Measurements from ENCODE around the gene SEZ6L2. TPM values are rescaled to one million over a fixed set of nuclear protein-coding genes. Genes with fewer than 3 reads are reported as not detected.

Gene SEZ6L2
- total RNA-seq, 1 donor from 2014 or later, result 19.3 TPM

DNA sequence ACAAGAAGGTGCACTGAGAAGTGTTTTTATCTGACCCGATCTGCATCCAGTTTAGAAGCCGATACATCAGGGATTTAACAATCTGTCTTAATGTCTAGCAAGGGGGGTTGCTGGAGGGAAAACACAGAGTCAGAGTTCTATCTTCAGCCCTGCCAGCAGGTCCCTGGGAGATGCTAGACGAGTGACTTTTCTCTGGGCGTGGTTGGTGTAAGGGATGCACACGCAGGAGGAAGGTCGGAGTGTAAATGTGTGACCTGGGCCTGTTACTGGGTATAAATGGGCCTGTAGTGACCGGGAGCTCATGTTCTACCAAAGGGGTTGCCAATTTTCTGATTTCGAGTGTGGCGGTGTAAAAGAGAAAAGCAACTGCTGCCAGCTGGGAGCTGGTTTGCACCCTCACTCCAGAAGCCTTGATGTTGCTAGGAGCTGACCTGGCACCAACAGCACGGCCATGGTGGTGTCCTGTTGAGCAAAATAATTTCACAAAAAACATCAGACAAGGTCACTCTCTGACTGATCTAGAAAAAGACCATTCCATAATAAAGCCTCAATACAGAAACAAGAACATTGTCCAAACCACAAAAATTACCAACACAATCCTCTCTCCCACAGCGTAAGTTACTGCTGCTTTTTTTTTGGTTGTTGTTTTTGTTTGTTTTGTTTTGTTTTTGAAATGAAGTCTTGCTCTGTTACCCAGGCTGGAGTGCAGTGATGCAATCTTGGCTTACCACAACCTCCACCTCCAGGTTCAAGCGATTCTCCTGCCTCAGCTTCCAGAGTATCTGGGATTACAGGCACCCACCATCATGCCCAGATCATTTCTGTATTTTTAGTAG is 27.9 kb upstream of the SEZ6L2 start:
- Mint-ChIP-seq H3K4me1 (ENCODE audit: unreplicated experiment) (peaks cover 33% of the 10 kb centered on the region), H3K4me3 (peak overlapping the region; percentile 95), H3K9me3 (no peaks in the 10 kb centered on the region), H3K27ac (peak overlapping the region; percentile 92), H3K36me3 (no peaks in the 10 kb centered on the region), H3K27me3 (no peaks in the 10 kb centered on the region)
- DNase-seq (ENCODE audit: extremely low spot score, unreplicated experiment), result no peak
- TF ChIP-seq, protein P1, sequence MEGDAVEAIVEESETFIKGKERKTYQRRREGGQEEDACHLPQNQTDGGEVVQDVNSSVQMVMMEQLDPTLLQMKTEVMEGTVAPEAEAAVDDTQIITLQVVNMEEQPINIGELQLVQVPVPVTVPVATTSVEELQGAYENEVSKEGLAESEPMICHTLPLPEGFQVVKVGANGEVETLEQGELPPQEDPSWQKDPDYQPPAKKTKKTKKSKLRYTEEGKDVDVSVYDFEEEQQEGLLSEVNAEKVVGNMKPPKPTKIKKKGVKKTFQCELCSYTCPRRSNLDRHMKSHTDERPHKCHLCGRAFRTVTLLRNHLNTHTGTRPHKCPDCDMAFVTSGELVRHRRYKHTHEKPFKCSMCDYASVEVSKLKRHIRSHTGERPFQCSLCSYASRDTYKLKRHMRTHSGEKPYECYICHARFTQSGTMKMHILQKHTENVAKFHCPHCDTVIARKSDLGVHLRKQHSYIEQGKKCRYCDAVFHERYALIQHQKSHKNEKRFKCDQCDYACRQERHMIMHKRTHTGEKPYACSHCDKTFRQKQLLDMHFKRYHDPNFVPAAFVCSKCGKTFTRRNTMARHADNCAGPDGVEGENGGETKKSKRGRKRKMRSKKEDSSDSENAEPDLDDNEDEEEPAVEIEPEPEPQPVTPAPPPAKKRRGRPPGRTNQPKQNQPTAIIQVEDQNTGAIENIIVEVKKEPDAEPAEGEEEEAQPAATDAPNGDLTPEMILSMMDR (conservative IDR thresholded peaks at IDR 0.05), result no peak

DNA sequence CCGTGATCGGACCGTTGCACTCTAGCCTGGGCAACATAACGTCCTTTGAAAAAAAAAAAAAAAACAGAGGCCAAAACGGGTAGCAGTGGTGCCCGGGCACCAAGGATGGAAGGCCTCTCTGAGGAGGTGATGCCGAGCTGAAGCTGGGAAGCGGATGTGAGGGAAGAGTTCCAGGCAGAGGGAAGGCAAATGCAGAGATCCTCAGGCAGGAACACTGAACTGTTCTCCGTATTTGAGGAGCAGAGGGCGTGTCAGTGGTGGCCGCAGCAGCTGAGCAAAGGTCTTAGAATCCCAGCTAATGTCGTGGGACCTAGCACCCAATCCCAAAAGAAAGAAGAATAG is 27.3 kb upstream of the SEZ6L2 start:
- Mint-ChIP-seq H3K9me3 (no peaks in the 10 kb centered on the region), H3K4me3 (peak overlapping the region; percentile 95), H3K27me3 (no peaks in the 10 kb centered on the region), H3K36me3 (no peaks in the 10 kb centered on the region), H3K27ac (peak overlapping the region; percentile 92), H3K4me1 (ENCODE audit: unreplicated experiment) (peaks cover 33% of the 10 kb centered on the region)
- no peak for DNase-seq (ENCODE audit: extremely low spot score, unreplicated experiment)
- TF ChIP-seq, protein P1 (conservative IDR thresholded peaks at IDR 0.05), result no peak

DNA sequence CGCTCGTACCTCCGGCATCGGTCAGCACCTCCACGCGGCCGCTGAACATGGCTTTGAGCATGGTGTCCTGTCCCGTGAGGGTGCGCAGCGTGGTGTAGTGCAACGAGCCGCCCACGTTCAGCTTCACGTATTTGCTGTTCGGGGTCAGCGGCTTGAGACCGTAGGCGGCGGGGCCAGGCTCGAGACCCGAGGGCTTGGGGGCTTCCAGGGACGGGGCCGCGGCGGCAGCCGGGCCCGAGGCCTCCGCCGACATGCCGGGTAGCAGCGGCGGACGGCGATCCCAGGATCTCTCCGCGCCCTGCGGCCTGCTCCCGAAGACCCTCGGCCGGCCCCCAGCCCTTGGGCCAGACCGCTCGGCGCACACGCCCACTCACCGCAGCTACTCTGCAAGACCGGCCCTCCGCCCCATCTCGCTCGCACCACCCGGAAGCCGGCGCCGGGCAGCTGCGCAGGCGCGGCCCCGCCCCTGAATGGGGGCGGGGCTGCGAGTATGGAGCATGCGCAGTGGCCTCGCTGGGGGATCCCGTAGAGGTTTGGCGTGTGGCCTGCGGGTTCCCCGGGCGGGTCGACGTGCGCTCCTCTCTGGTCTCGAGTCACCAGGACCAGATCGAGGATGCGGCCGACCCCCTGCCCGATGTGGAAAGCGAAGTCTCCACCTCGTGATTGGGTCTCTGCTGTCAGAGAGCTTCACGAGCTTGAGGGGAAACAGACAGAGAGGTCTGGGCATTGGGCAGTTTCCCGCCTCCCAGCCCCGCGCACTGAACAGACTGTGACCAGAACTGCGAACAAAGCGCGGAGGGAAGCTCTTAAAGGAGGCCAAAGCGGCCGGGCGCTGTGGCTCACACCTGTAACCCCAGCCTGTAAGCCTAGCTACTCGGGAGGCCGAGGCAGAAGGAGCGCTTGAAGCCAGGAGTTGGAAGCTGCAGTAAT is 26.7 kb upstream of the SEZ6L2 start, which contains the start of gene KCTD13:
Gene KCTD13, minus strand, starts transcription at position 446 of the 930 bp plus-strand sequence. Its CDS starts 193 bp downstream, at position 253.
- no peaks in the 10 kb centered on the region for H3K9me3 Mint-ChIP-seq
- TF ChIP-seq, protein P1 (conservative IDR thresholded peaks at IDR 0.05), result no peak
- H3K36me3 Mint-ChIP-seq, result no peaks in the 10 kb centered on the region
- H3K27me3 Mint-ChIP-seq, result no peaks in the 10 kb centered on the region
- peak within 1 kb of the TSS; percentile 95 for H3K4me3 Mint-ChIP-seq
- peak within 1 kb of the TSS; percentile 92 for H3K27ac Mint-ChIP-seq
- peak; percentile 97 for DNase-seq (ENCODE audit: extremely low spot score, unreplicated experiment)
- H3K4me1 Mint-ChIP-seq (ENCODE audit: unreplicated experiment), result peaks cover 33% of the 10 kb centered on the region

DNA sequence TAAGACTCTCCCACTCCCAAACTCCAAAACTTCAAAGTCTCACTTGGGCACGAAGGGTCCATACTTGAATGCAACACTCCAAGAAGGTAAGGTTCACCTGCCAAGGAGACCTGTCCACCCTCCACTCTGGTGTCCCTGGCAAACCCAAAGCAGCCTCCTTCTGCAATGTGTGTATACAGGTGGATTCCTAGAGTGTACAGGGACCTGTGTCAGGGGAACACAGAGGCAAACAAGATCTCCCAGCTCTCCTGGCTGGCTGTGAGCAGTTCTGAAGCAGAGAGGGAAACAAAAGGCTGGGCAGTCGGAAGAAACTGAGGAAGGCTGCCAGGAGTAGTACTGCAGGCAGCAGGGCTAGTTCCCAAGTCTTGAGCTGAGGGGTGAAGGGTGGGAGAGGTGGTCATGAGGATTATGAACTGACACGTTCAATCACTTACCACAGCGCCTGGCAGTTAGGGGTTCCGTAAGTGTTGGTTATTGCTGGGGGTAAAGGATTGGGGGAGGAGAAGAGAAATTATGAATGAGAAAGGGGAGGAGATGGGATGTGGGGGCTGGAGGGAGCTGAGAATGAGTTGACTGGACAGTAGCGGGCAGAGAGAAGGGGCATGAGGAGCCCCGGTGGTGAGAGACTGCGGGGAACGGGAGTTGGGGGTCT is 25.9 kb upstream of the SEZ6L2 start:
- TF ChIP-seq, protein P1 (conservative IDR thresholded peaks at IDR 0.05), result no peak
- no peak for DNase-seq (ENCODE audit: extremely low spot score, unreplicated experiment)
- Mint-ChIP-seq H3K4me1 (ENCODE audit: unreplicated experiment) (peaks cover 33% of the 10 kb centered on the region), H3K36me3 (peaks cover 4% of the 10 kb centered on the region), H3K4me3 (peak overlapping the region; percentile 95), H3K9me3 (no peaks in the 10 kb centered on the region), H3K27ac (peak overlapping the region; percentile 80), H3K27me3 (no peaks in the 10 kb centered on the region)

DNA sequence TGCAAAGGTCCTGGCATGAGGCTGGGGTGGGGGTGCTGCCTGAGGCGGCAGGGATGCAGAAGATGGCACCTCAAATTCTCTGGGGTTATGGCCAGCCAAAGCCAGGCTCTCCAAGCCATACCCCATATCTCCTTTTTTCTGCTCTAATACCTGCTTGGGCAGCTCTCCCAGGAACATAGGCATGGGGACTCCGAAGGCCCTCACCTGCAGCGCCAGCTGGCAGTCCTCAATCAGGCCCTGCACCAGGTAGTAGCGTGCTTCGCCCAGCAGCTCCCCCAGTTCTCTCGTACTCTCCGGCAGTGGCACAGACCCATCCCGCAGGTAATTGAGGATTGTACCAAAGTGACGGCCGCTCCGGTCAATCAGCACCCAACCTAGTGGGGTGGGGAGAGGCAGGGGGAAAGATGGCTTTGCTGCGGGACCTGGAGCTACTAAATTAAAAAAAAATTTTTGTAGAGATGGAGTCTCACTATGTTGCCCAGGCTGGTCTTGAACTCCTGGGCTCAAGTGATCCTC is 23.7 kb upstream of the SEZ6L2 start:
- H3K4me1 Mint-ChIP-seq (ENCODE audit: unreplicated experiment), result peaks cover 32% of the 10 kb centered on the region
- TF ChIP-seq, protein P1 (conservative IDR thresholded peaks at IDR 0.05), result no peak
- no peaks in the 10 kb centered on the region for H3K27me3 Mint-ChIP-seq
- DNase-seq (ENCODE audit: extremely low spot score, unreplicated experiment), result no peak
- no peak overlapping the region for H3K4me3 Mint-ChIP-seq
- no peaks in the 10 kb centered on the region for H3K9me3 Mint-ChIP-seq
- peaks cover 5% of the 10 kb centered on the region for H3K36me3 Mint-ChIP-seq
- H3K27ac Mint-ChIP-seq, result no peak overlapping the region

Data from type B pancreatic cell (in vitro differentiated cells).